Calu3 (cell line): Measurements from ENCODE around the gene GPR15LG. TPM values are rescaled to one million over a fixed set of nuclear protein-coding genes. Genes with fewer than 3 reads are reported as not detected.

Experiments used
- BruUV-seq: library from RNA; stranded (reverse); fragments of 400-500 nt; replicated peaks from 2 replicates; lab custom pipeline; 2021; lab: Mats Ljungman, UMichigan
- CTCF ChIA-PET: fragments of 300-600 bp; sonication (Branson Sonifier 250); formaldehyde crosslinking; loops from one replicate; lab custom pipeline; 2022; ENCODE audit warnings: antibody characterized with exemption; lab: Charles Lee
- DNase-seq: peaks from one replicate; pipeline ENCODE4 v3.0.0; 2022
- H3K27ac Mint-ChIP-seq: one replicate; pipeline ENCODE4 v1.8.0; 2022; ENCODE audit warnings: mixed read lengths; ENCODE audit not compliant: unreplicated experiment
- H3K27me3 Mint-ChIP-seq: one replicate; pipeline ENCODE4 v1.8.0; 2022; ENCODE audit warnings: mixed read lengths; ENCODE audit not compliant: unreplicated experiment
- H3K36me3 Mint-ChIP-seq: one replicate; pipeline ENCODE4 v1.8.0; 2022; ENCODE audit warnings: mild to moderate bottlenecking, moderate library complexity, mixed read lengths; ENCODE audit not compliant: insufficient read depth, unreplicated experiment
- H3K4me1 Mint-ChIP-seq: one replicate; pipeline ENCODE4 v1.8.0; 2022; ENCODE audit warnings: mild to moderate bottlenecking, low read depth, mixed read lengths; ENCODE audit not compliant: unreplicated experiment
- H3K4me3 Mint-ChIP-seq: one replicate; pipeline ENCODE4 v1.8.0; 2022; ENCODE audit warnings: mild to moderate bottlenecking, low read depth, moderate library complexity, mixed read lengths; ENCODE audit not compliant: unreplicated experiment
- H3K9me3 Mint-ChIP-seq: one replicate; pipeline ENCODE4 v1.8.0; 2022; ENCODE audit warnings: low read depth, mixed read lengths; ENCODE audit not compliant: unreplicated experiment
- CTCF ChIP-seq: fragments of 200-600 bp; IDR thresholded peaks from one replicate; pipeline ENCODE4 v1.8.0; 2022; ENCODE audit warnings: antibody characterized with exemption; ENCODE audit not compliant: unreplicated experiment
- intact Hi-C: fragments of 100-400 bp; cut with micrococcal nuclease; formaldehyde crosslinking; loops from one replicate; pipeline ENCODE4 v1.10.0; 2022; ENCODE audit not compliant: unreplicated experiment
- total RNA-seq: library from RNA; stranded (reverse); gene quantifications from 2 replicates; pipeline ENCODE4 v1.2.3, GENCODE V29; 2022

GPR15LG gene
- total RNA-seq, 1 experiment from 2014 or later, result not detected

- peaks cover 54% of the 10 kb centered on the region for H3K27me3 Mint-ChIP-seq
- CTCF ChIA-PET, result no interaction called here
- H3K4me3 Mint-ChIP-seq, result no peak overlapping the region
- H3K9me3 Mint-ChIP-seq, result no peaks in the 10 kb centered on the region
- no peaks in the 10 kb centered on the region for H3K4me1 Mint-ChIP-seq
- no TSS peak for BruUV-seq
- TF ChIP-seq CTCF, result no peak
- no peak for DNase-seq
- no peak overlapping the region for H3K27ac Mint-ChIP-seq
- H3K36me3 Mint-ChIP-seq, result no peaks in the 10 kb centered on the region
- intact Hi-C loops, result no loop called here
Measured at GRCh38 chr10:84226616-84227015, 53.0 kb downstream of the GPR15LG start.

- no peak for TF ChIP-seq CTCF
- intact Hi-C loops, result no loop called here
- Mint-ChIP-seq H3K9me3 (no peaks in the 10 kb centered on the region), H3K27ac (no peak overlapping the region), H3K4me1 (no peaks in the 10 kb centered on the region), H3K4me3 (no peak overlapping the region), H3K27me3 (peaks cover 56% of the 10 kb centered on the region), H3K36me3 (no peaks in the 10 kb centered on the region)
- no TSS peak for BruUV-seq
- no peak for DNase-seq
- CTCF ChIA-PET, result no interaction called here
Measured at GRCh38 chr10:84227810-84228209, 54.2 kb downstream of the GPR15LG start.

GRCh38 chr10:84230359-84230758, 56.8 kb downstream of the GPR15LG start:
- intact Hi-C loops, result no loop called here
- Mint-ChIP-seq H3K27ac (no peak overlapping the region), H3K9me3 (no peaks in the 10 kb centered on the region), H3K4me3 (no peak overlapping the region), H3K36me3 (no peaks in the 10 kb centered on the region), H3K4me1 (no peaks in the 10 kb centered on the region), H3K27me3 (peaks cover 49% of the 10 kb centered on the region)
- BruUV-seq, result no TSS peak
- no peak for DNase-seq
- CTCF ChIA-PET, result no interaction called here
- no peak for TF ChIP-seq CTCF

GRCh38 chr10:84232376-84232775, 58.8 kb downstream of the GPR15LG start:
- intact Hi-C loops, result no loop called here

More at GRCh38 chr10:84232376-84232775, 58.8 kb downstream of the GPR15LG start:
- Mint-ChIP-seq H3K27me3 (peaks cover 30% of the 10 kb centered on the region), H3K36me3 (no peaks in the 10 kb centered on the region), H3K9me3 (no peaks in the 10 kb centered on the region), H3K4me3 (no peak overlapping the region), H3K4me1 (no peaks in the 10 kb centered on the region), H3K27ac (no peak overlapping the region)
- DNase-seq, result no peak
- CTCF ChIA-PET, result no interaction called here
- BruUV-seq, result no TSS peak
- no peak for TF ChIP-seq CTCF
